Vagina (tissue), 2 donors: ENCODE data around the gene SRPK1. TPM values are rescaled to one million over a fixed set of nuclear protein-coding genes. Genes with fewer than 3 reads are reported as not detected.

Experiments
- DNase-seq, 2 donors: peaks; one replicate each; pipeline ENCODE4 v3.0.0-alpha.2; 2017; ENCODE audit errors: extremely low spot score in 2 of 2
- H3K27ac ChIP-seq: fragments of 200-600 bp; sonication (generic); one replicate; pipeline ENCODE4 v1.5.1; 2019
- H3K27me3 ChIP-seq: fragments of 200-600 bp; sonication (generic); one replicate; pipeline ENCODE4 v1.5.1; 2019
- H3K36me3 ChIP-seq, 2 donors: fragments of 200-600 bp; sonication (generic); one replicate each; pipeline ENCODE4 v1.5.1; 2017 to 2019
- H3K4me1 ChIP-seq: fragments of 200-600 bp; sonication (generic); one replicate; pipeline ENCODE4 v1.5.1; 2019
- H3K4me3 ChIP-seq, 2 donors: fragments of 200-600 bp; sonication (generic); 1 replicate in 1 of 2; 2 replicates in 1 of 2; pipeline ENCODE4 v1.5.1; 2016 to 2019
- H3K9me3 ChIP-seq: fragments of 200-600 bp; sonication (generic); one replicate; pipeline ENCODE4 v1.5.1; 2019
- CTCF ChIP-seq, 3 experiments: fragments of 450-650 bp in 2 of 3; fragments of 200-600 bp in 1 of 3; sonication (generic) in 1 of 3; IDR thresholded peaks; one replicate each; pipeline ENCODE4 v1.5.1; 2017 to 2019; ENCODE audit warnings: antibody characterized with exemption in 3 of 3, mild to moderate bottlenecking in 2 of 3, moderate library complexity in 2 of 3
- POLR2A ChIP-seq, 2 donors: fragments of 450-650 bp; IDR thresholded peaks; one replicate each; pipeline ENCODE4 v1.6.1; 2017; ENCODE audit warnings: antibody characterized with exemption in 2 of 2, mild to moderate bottlenecking in 2 of 2, moderate library complexity in 2 of 2
- POLR2AphosphoS5 ChIP-seq, 2 donors: sonication (generic); formaldehyde crosslinking; IDR thresholded peaks; one replicate each; pipeline ENCODE4 v1.9.0; 2017; ENCODE audit warnings: antibody characterized with exemption in 2 of 2, mild to moderate bottlenecking in 2 of 2, low read depth in 1 of 2; ENCODE audit not compliant: insufficient read depth in 1 of 2
- intact Hi-C: fragments of 100-400 bp; cut with DNase I; formaldehyde crosslinking; loops from one replicate; pipeline ENCODE4 v1.15.1; 2023
- total RNA-seq: library from RNA; depleted of rRNA; stranded (reverse); fragments of >200 nt; gene quantifications from one replicate; pipeline ENCODE4 v1.2.3, GENCODE V29; 2016

The SRPK1 gene
- total RNA-seq, 1 donor from 2014 or later, result 59.2 TPM

- Histone ChIP-seq H3K36me3 (no peaks in the 10 kb centered on the region), H3K27ac (no peak overlapping the region), H3K4me3 (no peak overlapping the region), H3K9me3 (no peaks in the 10 kb centered on the region), H3K27me3 (no peaks in the 10 kb centered on the region), H3K4me1 (no peaks in the 10 kb centered on the region)
- DNase-seq, result no peak
- TF ChIP-seq POLR2A (IDR thresholded peaks at IDR 0.05) (no peak), POLR2AphosphoS5 (IDR thresholded peaks at IDR 0.05; ENCODE audit: insufficient read depth in 1 of 2, low read depth in 1 of 2) (no peak), CTCF (IDR thresholded peaks at IDR 0.05) (no peak)
- intact Hi-C loops, result no loop called here
These were observed 27.7 kb downstream of the SRPK1 start for GRCh38 chr6:35893246-35893645.

- no peaks in the 10 kb centered on the region for H3K27me3 ChIP-seq
- H3K36me3 ChIP-seq, result no peaks in the 10 kb centered on the region
- no peak overlapping the region for H3K4me3 ChIP-seq
- TF ChIP-seq POLR2A (IDR thresholded peaks at IDR 0.05), result no peak
- no peak for TF ChIP-seq POLR2AphosphoS5 (IDR thresholded peaks at IDR 0.05; ENCODE audit: insufficient read depth in 1 of 2, low read depth in 1 of 2)
- TF ChIP-seq CTCF (IDR thresholded peaks at IDR 0.05), result no peak
- H3K4me1 ChIP-seq, result no peaks in the 10 kb centered on the region
- no peak overlapping the region for H3K27ac ChIP-seq
- intact Hi-C loops, result no loop called here
- no peak for DNase-seq
- H3K9me3 ChIP-seq, result no peaks in the 10 kb centered on the region
These were observed 28.4 kb downstream of the SRPK1 start for GRCh38 chr6:35892482-35892881.

- Histone ChIP-seq H3K4me1 (no peaks in the 10 kb centered on the region), H3K9me3 (no peaks in the 10 kb centered on the region), H3K27ac (no peak overlapping the region), H3K36me3 (peaks cover 0 to 22% of the 10 kb centered on the region in 2 donors), H3K27me3 (no peaks in the 10 kb centered on the region), H3K4me3 (no peak overlapping the region)
- intact Hi-C loops, result no loop called here
- TF ChIP-seq CTCF (IDR thresholded peaks at IDR 0.05) (no peak), POLR2AphosphoS5 (IDR thresholded peaks at IDR 0.05; ENCODE audit: insufficient read depth in 1 of 2, low read depth in 1 of 2) (no peak), POLR2A (IDR thresholded peaks at IDR 0.05) (no peak)
- no peak for DNase-seq
These were observed 41.7 kb downstream of the SRPK1 start for GRCh38 chr6:35879151-35879550.

GRCh38 chr6:35876902-35877301 is 44.0 kb downstream of the SRPK1 start:
- DNase-seq, result no peak
- Histone ChIP-seq H3K4me1 (no peaks in the 10 kb centered on the region), H3K9me3 (no peaks in the 10 kb centered on the region), H3K4me3 (no peak overlapping the region), H3K27ac (no peak overlapping the region), H3K36me3 (peaks cover 0 to 4% of the 10 kb centered on the region in 2 donors), H3K27me3 (no peaks in the 10 kb centered on the region)
- intact Hi-C loops, result no loop called here
- no peak for TF ChIP-seq POLR2A (IDR thresholded peaks at IDR 0.05)
- no peak for TF ChIP-seq CTCF (IDR thresholded peaks at IDR 0.05)
- TF ChIP-seq POLR2AphosphoS5 (IDR thresholded peaks at IDR 0.05; ENCODE audit: insufficient read depth in 1 of 2, low read depth in 1 of 2), result no peak

- Histone ChIP-seq H3K36me3 (peaks cover 0 to 9% of the 10 kb centered on the region in 2 donors), H3K9me3 (no peaks in the 10 kb centered on the region), H3K4me1 (no peaks in the 10 kb centered on the region), H3K27ac (no peak overlapping the region), H3K27me3 (no peaks in the 10 kb centered on the region), H3K4me3 (no peak overlapping the region)
- no peak for TF ChIP-seq POLR2AphosphoS5 (IDR thresholded peaks at IDR 0.05; ENCODE audit: insufficient read depth in 1 of 2, low read depth in 1 of 2)
- TF ChIP-seq CTCF (IDR thresholded peaks at IDR 0.05), result no peak
- no peak for TF ChIP-seq POLR2A (IDR thresholded peaks at IDR 0.05)
- no peak for DNase-seq
- intact Hi-C loops, result no loop called here
These were observed 46.2 kb downstream of the SRPK1 start for GRCh38 chr6:35874730-35875129.
